ACC112 (cell line): Measurements from ENCODE around the gene TCP10L.
"Not testable (repeated sequence)": the region's sequence is repeated elsewhere in the genome, so short reads cannot be mapped to it uniquely, and the experiment has no call there.

Experiments used
- H2AFZ ChIP-seq: fragments of 200-600 bp; sonication (generic); one replicate; pipeline ENCODE4 v1.6.0; 2017; ENCODE audit warnings: antibody characterized with exemption, low read length; ENCODE audit not compliant: unreplicated experiment
- H3K27ac ChIP-seq: fragments of 200-600 bp; sonication (generic); 2 replicates; pipeline ENCODE4 v1.5.1; 2014; ENCODE audit warnings: low read depth, mild to moderate bottlenecking, antibody characterized with exemption, low read length, moderate library complexity
- H3K27me3 ChIP-seq: fragments of 200-600 bp; sonication (generic); 2 replicates; pipeline ENCODE4 v1.6.1; 2014; ENCODE audit warnings: mild to moderate bottlenecking, antibody characterized with exemption, low read length, moderate library complexity, mixed read lengths; ENCODE audit not compliant: insufficient read depth
- H3K36me3 ChIP-seq: fragments of 200-600 bp; sonication (generic); 2 replicates; pipeline ENCODE4 v1.6.1; 2016; ENCODE audit warnings: mild to moderate bottlenecking, antibody characterized with exemption, low read length, moderate library complexity, mixed read lengths; ENCODE audit not compliant: insufficient read depth
- H3K4me1 ChIP-seq: fragments of 200-600 bp; sonication (generic); one replicate; pipeline ENCODE4 v1.6.1; 2016; ENCODE audit warnings: low read length, mixed read lengths; ENCODE audit not compliant: insufficient read depth, unreplicated experiment, control insufficient read depth
- H3K4me3 ChIP-seq: fragments of 200-600 bp; sonication (generic); 2 replicates; pipeline ENCODE4 v1.5.1; 2014; ENCODE audit warnings: mild to moderate bottlenecking, low read depth, low read length
- H3K79me2 ChIP-seq: fragments of 200-600 bp; sonication (generic); one replicate; pipeline ENCODE4 v1.6.0; 2016; ENCODE audit warnings: low read length; ENCODE audit not compliant: control insufficient read depth, unreplicated experiment, insufficient read depth

Gene TCP10L

GRCh38 chr21:32554832-32555638 is 30.3 kb downstream of the TCP10L start:
- Histone ChIP-seq H3K79me2 (no peaks in the 10 kb centered on the region), H3K36me3 (no peaks in the 10 kb centered on the region), H3K27ac (no peak overlapping the region), H3K4me1 (peaks cover 2% of the 10 kb centered on the region), H3K4me3 (no peak overlapping the region), H3K27me3 (no peaks in the 10 kb centered on the region), H2AFZ (no peak overlapping the region)

- Histone ChIP-seq H3K27ac (no peak overlapping the region), H3K4me3 (no peak overlapping the region), H3K79me2 (no peaks in the 10 kb centered on the region), H3K4me1 (peaks cover 6% of the 10 kb centered on the region), H2AFZ (no peak overlapping the region), H3K36me3 (no peaks in the 10 kb centered on the region), H3K27me3 (no peaks in the 10 kb centered on the region)
These were observed 35.4 kb downstream of the TCP10L start for GRCh38 chr21:32549886-32550285.

- Histone ChIP-seq H3K36me3 (no peaks in the 10 kb centered on the region), H3K79me2 (no peaks in the 10 kb centered on the region), H3K27me3 (no peaks in the 10 kb centered on the region), H2AFZ (no peak overlapping the region), H3K27ac (no peak overlapping the region), H3K4me3 (no peak overlapping the region), H3K4me1 (peaks cover 6% of the 10 kb centered on the region)
These were observed 35.9 kb downstream of the TCP10L start for GRCh38 chr21:32549440-32549839.

- Histone ChIP-seq H3K27me3 (no peaks in the 10 kb centered on the region), H3K36me3 (no peaks in the 10 kb centered on the region), H2AFZ (no peak overlapping the region), H3K4me1 (peaks cover 6% of the 10 kb centered on the region), H3K4me3 (no peak overlapping the region), H3K27ac (no peak overlapping the region), H3K79me2 (no peaks in the 10 kb centered on the region)
These were observed 36.3 kb downstream of the TCP10L start for GRCh38 chr21:32548978-32549377.

DNA sequence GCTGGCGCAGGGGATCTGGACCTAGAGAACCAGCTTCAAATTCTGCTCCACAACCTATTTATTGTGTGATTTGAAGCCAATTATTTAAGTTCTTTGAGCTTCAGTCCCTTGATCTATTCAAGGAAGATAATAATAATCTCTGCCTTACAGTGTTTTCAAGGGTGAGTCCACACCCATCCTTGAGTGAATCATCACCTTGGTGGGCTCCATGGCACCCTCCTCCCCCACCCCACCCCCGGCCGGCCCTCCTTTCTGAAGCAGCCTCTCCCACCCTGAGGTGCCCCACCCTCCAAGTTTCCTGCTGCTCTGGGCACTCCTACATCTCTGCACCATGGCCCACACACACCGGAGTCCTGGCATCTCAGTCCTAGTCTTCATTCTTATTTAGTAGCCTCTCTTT is 38.3 kb downstream of the TCP10L start:
- no peaks in the 10 kb centered on the region for H3K79me2 ChIP-seq
- H3K4me1 ChIP-seq: peaks cover 4% of the 10 kb centered on the region
- no peaks in the 10 kb centered on the region for H3K36me3 ChIP-seq
- no peaks in the 10 kb centered on the region for H3K27me3 ChIP-seq
- no peak overlapping the region for H3K27ac ChIP-seq
- no peak overlapping the region for H3K4me3 ChIP-seq
- H2AFZ ChIP-seq: no peak overlapping the region

GRCh38 chr21:32545948-32546441 is 39.3 kb downstream of the TCP10L start:
- Histone ChIP-seq H3K4me3 (no peak overlapping the region), H2AFZ (peak overlapping the region; percentile 62), H3K27me3 (no peaks in the 10 kb centered on the region)

GRCh38 chr21:32544697-32545096 is 40.6 kb downstream of the TCP10L start:
- Histone ChIP-seq H3K4me1 (peaks cover 4% of the 10 kb centered on the region), H2AFZ (no peak overlapping the region), H3K27me3 (no peaks in the 10 kb centered on the region), H3K36me3 (no peaks in the 10 kb centered on the region), H3K79me2 (no peaks in the 10 kb centered on the region), H3K4me3 (no peak overlapping the region), H3K27ac (no peak overlapping the region)

More at GRCh38 chr21:32545948-32546441, 39.3 kb downstream of the TCP10L start:
- Histone ChIP-seq H3K27ac (no peak overlapping the region), H3K79me2 (no peaks in the 10 kb centered on the region), H3K36me3 (no peaks in the 10 kb centered on the region), H3K4me1 (peaks cover 4% of the 10 kb centered on the region)

GRCh38 chr21:32543975-32544374 is 41.3 kb downstream of the TCP10L start:
- no peak overlapping the region for H3K27ac ChIP-seq
- H2AFZ ChIP-seq: no peak overlapping the region
- no peaks in the 10 kb centered on the region for H3K79me2 ChIP-seq
- no peaks in the 10 kb centered on the region for H3K36me3 ChIP-seq
- H3K27me3 ChIP-seq: no peaks in the 10 kb centered on the region
- H3K4me3 ChIP-seq: no peak overlapping the region
- H3K4me1 ChIP-seq: peaks cover 4% of the 10 kb centered on the region

GRCh38 chr21:32543056-32543455 is 42.3 kb downstream of the TCP10L start:
- H3K27ac ChIP-seq, H2AFZ ChIP-seq, H3K4me1 ChIP-seq, H3K79me2 ChIP-seq, H3K27me3 ChIP-seq, H3K36me3 ChIP-seq, H3K4me3 ChIP-seq: not testable (repeated sequence)

- Histone ChIP-seq H3K27ac (no peak overlapping the region), H3K79me2 (no peaks in the 10 kb centered on the region), H3K27me3 (no peaks in the 10 kb centered on the region), H3K36me3 (no peaks in the 10 kb centered on the region), H2AFZ (no peak overlapping the region), H3K4me3 (no peak overlapping the region), H3K4me1 (no peaks in the 10 kb centered on the region)
These were observed 45.9 kb downstream of the TCP10L start for GRCh38 chr21:32539378-32539777.

GRCh38 chr21:32538147-32538792 is 47.1 kb downstream of the TCP10L start:
- Histone ChIP-seq H3K79me2 (no peaks in the 10 kb centered on the region), H3K27ac (no peak overlapping the region), H3K4me1 (no peaks in the 10 kb centered on the region), H3K4me3 (no peak overlapping the region), H3K36me3 (no peaks in the 10 kb centered on the region), H2AFZ (no peak overlapping the region), H3K27me3 (no peaks in the 10 kb centered on the region)
